GM19099 (cell line): Measurements from ENCODE around the gene POU2F1.

Source experiments
- POLR2A ChIP-seq: IDR thresholded peaks from 3 replicates; pipeline ENCODE4 v1.6.1; 2011; ENCODE audit warnings: low read depth; ENCODE audit not compliant: insufficient read length; ENCODE audit errors: extremely low read depth

The POU2F1 gene

GRCh38 chr1:167426716-167427115 lies 206.0 kb downstream of the POU2F1 start:
- TF ChIP-seq POLR2A, result no peak

GRCh38 chr1:167427848-167428247 lies 207.2 kb downstream of the POU2F1 start:
- no peak for TF ChIP-seq POLR2A

GRCh38 chr1:167428395-167428794 lies 207.7 kb downstream of the POU2F1 start:
- TF ChIP-seq POLR2A, result no peak

- no peak for TF ChIP-seq POLR2A
Measured at GRCh38 chr1:167429612-167430011, 208.9 kb downstream of the POU2F1 start.

GRCh38 chr1:167430134-167430848 lies 209.6 kb downstream of the POU2F1 start:
- TF ChIP-seq POLR2A, result no peak

- no peak for TF ChIP-seq POLR2A
Measured at GRCh38 chr1:167430849-167431242, 210.2 kb downstream of the POU2F1 start.

GRCh38 chr1:167431261-167431908 lies 210.7 kb downstream of the POU2F1 start:
- TF ChIP-seq POLR2A, result no peak

- TF ChIP-seq POLR2A, result no peak
Measured at GRCh38 chr1:167431909-167432650, 211.4 kb downstream of the POU2F1 start.

- no peak for TF ChIP-seq POLR2A
Measured at GRCh38 chr1:167432780-167433179, 212.1 kb downstream of the POU2F1 start.

GRCh38 chr1:167433884-167434283 lies 213.2 kb downstream of the POU2F1 start:
- no peak for TF ChIP-seq POLR2A

GRCh38 chr1:167434306-167434705 lies 213.6 kb downstream of the POU2F1 start:
- no peak for TF ChIP-seq POLR2A

- no peak for TF ChIP-seq POLR2A
Measured at GRCh38 chr1:167435484-167435883, 214.8 kb downstream of the POU2F1 start.

- no peak for TF ChIP-seq POLR2A
Measured at GRCh38 chr1:167438171-167439138, 217.8 kb downstream of the POU2F1 start.

GRCh38 chr1:167439301-167439988 lies 218.8 kb downstream of the POU2F1 start:
- TF ChIP-seq POLR2A, result no peak

GRCh38 chr1:167440345-167440744 lies 219.7 kb downstream of the POU2F1 start:
- TF ChIP-seq POLR2A, result no peak

GRCh38 chr1:167440776-167441175 lies 220.1 kb downstream of the POU2F1 start:
- no peak for TF ChIP-seq POLR2A
